ENCODE results near the gene ARMH1.

Gene ARMH1

DNA sequence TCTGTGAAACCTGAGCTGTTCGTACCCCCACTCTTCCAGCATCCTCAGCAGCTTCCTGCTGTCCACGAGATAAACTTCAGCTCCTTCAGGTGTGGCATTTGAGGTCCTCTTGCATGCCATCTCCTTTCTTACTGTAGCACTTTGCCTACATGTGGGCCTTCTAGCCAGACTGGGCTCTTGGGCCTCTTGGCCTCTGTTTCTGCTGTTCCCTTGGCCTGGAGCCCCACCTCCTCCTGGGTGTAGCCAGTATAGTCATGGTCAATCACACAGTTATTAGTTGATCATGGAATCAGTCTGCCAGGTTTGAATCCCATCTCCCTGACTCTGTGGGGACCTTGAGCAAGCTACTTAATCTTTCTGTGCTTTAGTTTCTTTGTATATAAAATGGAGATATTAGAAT is 26.6 kb upstream of the ARMH1 start:
- peaks cover 47% of the 10 kb centered on the region for H3K36me3 ChIP-seq (replicated peaks)
- H3K27ac ChIP-seq: no peak overlapping the region
- no peaks in the 10 kb centered on the region for H3K27me3 ChIP-seq (replicated peaks)
- in situ Hi-C loops (cut with HindIII; ENCODE audit: low pct_ligation_motif_present, low sequenced_read_pairs): no loop called here
- no peak overlapping the region for H3K4me3 ChIP-seq (ENCODE audit: low read depth, low read length)
- no peak for DNase-seq
- TF ChIP-seq, protein P1, sequence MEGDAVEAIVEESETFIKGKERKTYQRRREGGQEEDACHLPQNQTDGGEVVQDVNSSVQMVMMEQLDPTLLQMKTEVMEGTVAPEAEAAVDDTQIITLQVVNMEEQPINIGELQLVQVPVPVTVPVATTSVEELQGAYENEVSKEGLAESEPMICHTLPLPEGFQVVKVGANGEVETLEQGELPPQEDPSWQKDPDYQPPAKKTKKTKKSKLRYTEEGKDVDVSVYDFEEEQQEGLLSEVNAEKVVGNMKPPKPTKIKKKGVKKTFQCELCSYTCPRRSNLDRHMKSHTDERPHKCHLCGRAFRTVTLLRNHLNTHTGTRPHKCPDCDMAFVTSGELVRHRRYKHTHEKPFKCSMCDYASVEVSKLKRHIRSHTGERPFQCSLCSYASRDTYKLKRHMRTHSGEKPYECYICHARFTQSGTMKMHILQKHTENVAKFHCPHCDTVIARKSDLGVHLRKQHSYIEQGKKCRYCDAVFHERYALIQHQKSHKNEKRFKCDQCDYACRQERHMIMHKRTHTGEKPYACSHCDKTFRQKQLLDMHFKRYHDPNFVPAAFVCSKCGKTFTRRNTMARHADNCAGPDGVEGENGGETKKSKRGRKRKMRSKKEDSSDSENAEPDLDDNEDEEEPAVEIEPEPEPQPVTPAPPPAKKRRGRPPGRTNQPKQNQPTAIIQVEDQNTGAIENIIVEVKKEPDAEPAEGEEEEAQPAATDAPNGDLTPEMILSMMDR (IDR thresholded peaks at IDR 0.05; ENCODE audit: low read depth, low read length, missing control alignments): no peak

DNA sequence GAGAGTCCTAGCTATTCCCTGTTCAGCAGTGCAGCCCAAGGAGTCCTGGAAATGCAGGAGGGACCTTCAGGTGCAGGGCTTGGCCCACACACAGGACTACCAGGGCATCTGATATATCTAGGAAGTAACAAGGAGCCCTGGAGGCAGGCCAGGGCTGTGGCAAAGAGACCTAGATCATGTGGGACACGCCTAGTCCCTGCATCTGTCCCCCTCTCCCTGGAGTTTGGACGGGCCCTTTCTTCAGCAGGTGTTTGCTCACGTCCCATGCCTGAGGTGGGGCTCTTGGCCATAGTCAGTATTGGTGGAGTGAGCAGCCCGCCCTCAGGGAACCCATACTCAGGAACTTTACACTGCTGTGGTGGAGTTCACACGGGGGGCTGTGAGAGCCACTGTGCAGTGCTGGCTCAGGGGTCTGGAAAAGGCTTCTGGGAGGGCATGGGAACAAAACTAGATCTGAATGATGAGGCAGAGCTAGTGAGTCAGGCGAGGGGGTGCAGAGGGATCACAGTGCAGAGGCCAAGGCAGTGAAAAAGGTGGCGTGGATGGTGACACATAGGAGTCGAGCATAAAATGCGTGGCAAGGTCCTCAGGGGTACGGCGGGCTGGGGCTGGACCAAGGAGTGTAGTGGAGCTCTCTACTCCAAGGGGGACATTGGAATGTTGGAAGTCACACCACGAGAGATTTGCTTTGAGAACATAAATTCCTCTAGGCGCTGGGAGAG is 25.8 kb upstream of the ARMH1 start:
- TF ChIP-seq, protein P1 (IDR thresholded peaks at IDR 0.05; ENCODE audit: low read depth, low read length, missing control alignments): no peak
- Histone ChIP-seq H3K4me3 (ENCODE audit: low read depth, low read length) (no peak overlapping the region), H3K27me3 (replicated peaks) (no peaks in the 10 kb centered on the region), H3K36me3 (replicated peaks) (peaks cover 41% of the 10 kb centered on the region), H3K27ac (no peak overlapping the region)
- in situ Hi-C loops (cut with HindIII; ENCODE audit: low pct_ligation_motif_present, low sequenced_read_pairs): no loop called here
- DNase-seq: no peak

DNA sequence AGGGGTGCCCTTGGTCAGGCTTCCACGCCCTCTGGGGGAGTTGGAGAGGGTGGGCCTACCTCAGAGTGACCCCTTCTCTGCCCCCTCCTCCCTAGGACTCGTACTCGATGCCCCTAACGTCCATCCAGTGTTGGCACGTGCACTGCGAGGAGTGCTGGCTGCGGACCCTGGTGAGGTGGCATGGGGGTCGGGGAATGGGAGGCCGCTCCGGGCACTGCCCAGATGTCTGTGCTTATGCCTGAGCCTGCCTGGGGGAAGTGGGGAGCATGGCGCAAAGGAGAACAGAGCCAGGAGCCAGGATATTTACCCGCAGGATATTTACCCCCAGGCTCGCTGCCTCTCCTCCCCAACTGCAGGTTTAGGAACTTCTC is 24.7 kb upstream of the ARMH1 start:
- no peak for DNase-seq
- in situ Hi-C loops (cut with HindIII; ENCODE audit: low pct_ligation_motif_present, low sequenced_read_pairs): no loop called here
- Histone ChIP-seq H3K27me3 (replicated peaks) (no peaks in the 10 kb centered on the region), H3K36me3 (replicated peaks) (peaks cover 32% of the 10 kb centered on the region), H3K4me3 (ENCODE audit: low read depth, low read length) (no peak overlapping the region), H3K27ac (no peak overlapping the region)
- TF ChIP-seq, protein P1 (IDR thresholded peaks at IDR 0.05; ENCODE audit: low read depth, low read length, missing control alignments): no peak

DNA sequence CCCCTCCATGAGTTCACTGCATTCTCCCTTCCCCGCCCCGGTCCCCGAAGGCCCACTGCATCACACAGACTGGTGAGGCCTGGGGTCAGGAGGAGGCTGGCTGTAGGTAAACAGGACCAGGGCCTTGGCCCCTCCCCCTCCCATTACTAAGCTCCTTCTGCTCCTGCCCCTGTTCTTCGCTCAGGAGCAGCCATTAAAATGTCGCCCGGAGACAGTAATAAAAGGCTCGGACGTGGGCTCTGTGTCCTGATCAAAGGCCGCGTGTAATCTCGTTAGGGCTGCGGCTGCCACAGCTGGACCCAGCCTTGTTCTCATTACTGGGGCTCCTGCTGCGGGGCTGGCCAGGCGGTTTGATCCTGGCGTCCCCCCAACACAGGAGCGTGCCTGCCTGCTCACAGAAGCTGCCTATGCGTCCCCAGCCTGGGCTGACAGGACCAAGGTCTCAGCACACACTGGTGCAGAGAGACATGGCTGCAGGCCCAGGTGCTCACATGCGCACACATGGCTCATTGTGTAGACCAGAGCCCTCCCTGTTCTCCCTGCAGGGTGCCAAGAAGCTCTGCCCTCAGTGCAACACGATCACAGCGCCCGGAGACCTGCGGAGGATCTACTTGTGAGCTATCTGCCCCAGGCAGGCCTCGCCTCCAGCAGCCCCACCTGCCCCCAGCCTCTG is 24.2 kb upstream of the ARMH1 start:
- in situ Hi-C loops (cut with HindIII; ENCODE audit: low pct_ligation_motif_present, low sequenced_read_pairs): no loop called here
- Histone ChIP-seq H3K4me3 (ENCODE audit: low read depth, low read length) (no peak overlapping the region), H3K27ac (no peak overlapping the region), H3K36me3 (replicated peaks) (peaks cover 27% of the 10 kb centered on the region), H3K27me3 (replicated peaks) (no peaks in the 10 kb centered on the region)
- DNase-seq: no peak
- TF ChIP-seq, protein P1 (IDR thresholded peaks at IDR 0.05; ENCODE audit: low read depth, low read length, missing control alignments): no peak

DNA sequence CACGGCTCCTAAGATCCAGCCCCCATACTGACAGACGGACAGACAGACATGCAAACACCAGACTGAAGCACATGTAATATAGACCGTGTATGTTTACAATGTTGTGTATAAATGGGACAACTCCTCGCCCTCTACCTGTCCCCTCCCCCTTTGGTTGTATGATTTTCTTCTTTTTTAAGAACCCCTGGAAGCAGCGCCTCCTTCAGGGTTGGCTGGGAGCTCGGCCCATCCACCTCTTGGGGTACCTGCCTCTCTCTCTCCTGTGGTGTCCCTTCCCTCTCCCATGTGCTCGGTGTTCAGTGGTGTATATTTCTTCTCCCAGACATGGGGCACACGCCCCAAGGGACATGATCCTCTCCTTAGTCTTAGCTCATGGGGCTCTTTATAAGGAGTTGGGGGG is 23.4 kb upstream of the ARMH1 start:
- no peak overlapping the region for H3K4me3 ChIP-seq (ENCODE audit: low read depth, low read length)
- no peak for DNase-seq
- TF ChIP-seq, protein P1 (IDR thresholded peaks at IDR 0.05; ENCODE audit: low read depth, low read length, missing control alignments): no peak
- H3K27me3 ChIP-seq (replicated peaks): no peaks in the 10 kb centered on the region
- no peak overlapping the region for H3K27ac ChIP-seq
- H3K36me3 ChIP-seq (replicated peaks): peaks cover 20% of the 10 kb centered on the region
- in situ Hi-C loops (cut with HindIII; ENCODE audit: low pct_ligation_motif_present, low sequenced_read_pairs): no loop called here

Data from brain microvascular endothelial cell (primary cell).